Mucosa of rectum (tissue), 2 donors: ENCODE results near the gene CASZ1.

Experiments used
- H3K27ac ChIP-seq, 2 donors: one replicate each; pipeline ENCODE4 v1.7.0; 2013; ENCODE audit warnings: inconsistent platforms in 2 of 2, low read depth in 2 of 2, low read length in 2 of 2
- H3K27me3 ChIP-seq, 2 donors: one replicate each; pipeline ENCODE4 v1.7.0; 2013; ENCODE audit warnings: low read length in 2 of 2; ENCODE audit not compliant: control insufficient read depth in 2 of 2, insufficient read depth in 2 of 2
- H3K36me3 ChIP-seq, 2 donors: one replicate each; pipeline ENCODE4 v1.7.0; 2013; ENCODE audit warnings: low read length in 2 of 2; ENCODE audit not compliant: control insufficient read depth in 2 of 2, insufficient read depth in 2 of 2
- H3K4me1 ChIP-seq, 2 donors: one replicate each; pipeline ENCODE4 v1.7.0; 2013; ENCODE audit warnings: low read length in 2 of 2, mild to moderate bottlenecking in 1 of 2; ENCODE audit not compliant: control insufficient read depth in 2 of 2, insufficient read depth in 2 of 2
- H3K4me3 ChIP-seq, 2 donors: one replicate each; pipeline ENCODE4 v1.7.0; 2013; ENCODE audit warnings: low read length in 2 of 2
- H3K9ac ChIP-seq, 2 donors: one replicate each; pipeline ENCODE4 v1.7.0; 2013; ENCODE audit warnings: low read length in 2 of 2, low read depth in 1 of 2, mild to moderate bottlenecking in 1 of 2
- H3K9me3 ChIP-seq, 2 donors: one replicate each; pipeline ENCODE4 v1.7.0; 2013; ENCODE audit warnings: low read length in 2 of 2; ENCODE audit not compliant: control insufficient read depth in 2 of 2
- donor health status: healthy.
- donor health status: Normal muscosa, but diverticular disease.

The CASZ1 gene

GRCh38 chr1:10659218-10659617 lies 137.2 kb downstream of the CASZ1 start:
- peaks cover 21 to 28% of the 10 kb centered on the region in 2 donors for H3K36me3 ChIP-seq
- H3K27ac ChIP-seq, result no peak overlapping the region
- H3K4me3 ChIP-seq, result no peak overlapping the region
- no peaks in the 10 kb centered on the region for H3K4me1 ChIP-seq
- no peaks in the 10 kb centered on the region for H3K27me3 ChIP-seq
- no peak overlapping the region for H3K9ac ChIP-seq
- no peaks in the 10 kb centered on the region for H3K9me3 ChIP-seq

DNA sequence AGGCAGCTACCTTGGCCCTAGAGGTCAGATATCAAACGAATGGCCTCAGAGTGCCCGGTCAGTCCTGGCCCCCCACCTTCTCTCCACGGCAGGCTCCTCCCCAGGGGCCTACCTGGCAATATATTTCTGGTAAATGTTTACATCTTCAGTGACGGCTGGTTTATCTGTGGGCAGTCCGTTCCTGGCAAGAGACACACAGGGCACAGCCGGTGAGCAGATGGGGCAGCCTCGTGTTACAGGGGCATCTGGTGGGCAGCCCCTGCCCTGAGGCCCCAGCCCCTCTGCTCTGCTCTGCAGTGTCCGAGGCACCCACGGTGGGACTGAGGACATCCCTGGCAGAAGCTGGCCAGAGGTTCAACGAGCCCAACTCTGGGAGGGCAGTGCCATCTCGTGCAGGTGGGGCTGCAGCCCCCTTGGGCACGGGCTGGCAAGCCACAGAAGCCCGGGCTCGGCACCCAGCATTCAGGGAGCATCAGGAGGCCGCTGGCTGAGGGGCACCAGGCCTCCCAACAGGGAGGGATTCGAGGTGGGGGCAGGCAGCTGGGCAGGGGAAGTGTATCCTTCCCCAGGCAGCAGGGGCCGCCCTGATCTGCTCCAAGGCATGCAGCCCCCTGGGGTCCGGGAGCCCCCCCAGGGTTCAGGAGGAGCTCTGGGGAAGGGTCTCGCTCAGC lies 137.9 kb downstream of the CASZ1 start:
- Histone ChIP-seq H3K9me3 (no peaks in the 10 kb centered on the region), H3K27ac (no peak overlapping the region), H3K4me3 (no peak overlapping the region)

GRCh38 chr1:10657088-10657847 lies 139.2 kb downstream of the CASZ1 start:
- Histone ChIP-seq H3K9me3 (no peaks in the 10 kb centered on the region), H3K4me1 (no peaks in the 10 kb centered on the region), H3K27me3 (no peaks in the 10 kb centered on the region), H3K9ac (no peak overlapping the region), H3K27ac (no peak overlapping the region), H3K36me3 (peaks cover 28 to 34% of the 10 kb centered on the region in 2 donors), H3K4me3 (no peak overlapping the region)

More for the DNA sequence above, 137.9 kb downstream of the CASZ1 start:
- Histone ChIP-seq H3K27me3 (no peaks in the 10 kb centered on the region), H3K36me3 (peaks cover 26 to 28% of the 10 kb centered on the region in 2 donors), H3K9ac (no peak overlapping the region), H3K4me1 (no peaks in the 10 kb centered on the region)

GRCh38 chr1:10656431-10656830 lies 140.0 kb downstream of the CASZ1 start:
- no peaks in the 10 kb centered on the region for H3K4me1 ChIP-seq
- no peaks in the 10 kb centered on the region for H3K27me3 ChIP-seq
- H3K9me3 ChIP-seq, result no peaks in the 10 kb centered on the region
- H3K27ac ChIP-seq, result no peak overlapping the region
- no peak overlapping the region for H3K9ac ChIP-seq
- no peak overlapping the region for H3K4me3 ChIP-seq
- H3K36me3 ChIP-seq, result peaks cover 28 to 33% of the 10 kb centered on the region in 2 donors

DNA sequence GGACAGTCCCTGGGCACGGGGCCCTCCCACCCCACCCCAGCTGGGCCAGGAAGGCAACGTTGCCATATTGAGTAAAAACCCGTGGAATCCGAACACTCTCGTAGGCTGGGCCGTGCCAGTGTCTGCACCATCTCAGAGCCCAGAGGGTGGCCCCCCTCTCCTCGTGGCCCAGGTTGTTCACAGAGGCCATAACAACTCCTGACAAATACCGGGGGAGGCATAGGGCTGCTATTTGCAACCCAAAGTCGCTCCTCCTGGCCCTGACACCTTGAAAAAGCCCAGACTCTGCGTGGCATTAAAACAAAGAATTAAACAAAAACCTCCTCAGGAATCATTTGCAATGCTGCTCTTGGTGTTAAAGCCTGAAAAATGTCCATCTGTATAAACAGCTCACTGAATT lies 141.4 kb downstream of the CASZ1 start:
- Histone ChIP-seq H3K27me3 (no peaks in the 10 kb centered on the region), H3K9me3 (no peaks in the 10 kb centered on the region), H3K27ac (no peak overlapping the region), H3K4me1 (no peaks in the 10 kb centered on the region), H3K9ac (no peak overlapping the region), H3K4me3 (no peak overlapping the region), H3K36me3 (peaks cover 22 to 28% of the 10 kb centered on the region in 2 donors)

DNA sequence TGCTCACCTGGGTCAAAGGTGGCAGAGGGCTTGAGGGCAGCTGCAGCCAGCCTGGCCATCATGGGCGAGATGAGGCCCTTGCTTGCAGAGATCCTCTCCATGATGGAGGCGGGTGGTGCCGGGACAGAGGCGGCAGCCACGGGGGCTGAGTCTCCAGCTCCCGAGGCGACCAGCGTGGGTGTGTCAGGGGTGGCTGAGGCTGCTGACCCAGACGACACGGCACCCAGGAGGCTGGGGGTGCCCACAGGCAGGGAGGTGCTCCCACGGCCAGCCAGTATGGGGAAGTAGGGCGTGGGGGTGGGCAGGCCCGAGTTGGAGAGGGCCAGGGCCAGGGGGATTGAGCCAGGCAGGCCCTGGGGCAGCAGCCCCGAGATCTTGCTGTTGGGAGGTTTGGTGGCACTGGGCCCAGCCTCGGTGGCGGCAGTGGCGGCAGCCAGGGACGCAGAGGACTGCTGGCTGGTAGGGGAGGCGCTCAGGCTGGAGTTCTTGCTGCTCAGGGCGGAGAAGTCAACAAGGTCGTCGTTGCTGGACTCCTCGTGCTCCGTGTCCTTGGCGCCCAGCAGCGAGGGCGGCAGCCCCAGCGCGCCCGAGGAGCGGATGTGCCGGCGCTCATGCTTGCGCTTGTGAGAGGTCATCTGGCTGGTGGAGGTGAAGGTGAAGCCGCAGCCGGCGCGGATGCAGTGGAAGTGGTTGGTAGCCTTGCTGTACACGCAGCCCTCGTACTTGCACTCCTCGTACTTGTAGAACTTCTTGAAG lies 142.9 kb downstream of the CASZ1 start:
- H3K4me3 ChIP-seq, result no peak overlapping the region
- no peak overlapping the region for H3K27ac ChIP-seq
- H3K9me3 ChIP-seq, result no peaks in the 10 kb centered on the region
- H3K9ac ChIP-seq, result no peak overlapping the region
- no peaks in the 10 kb centered on the region for H3K27me3 ChIP-seq
- H3K36me3 ChIP-seq, result peaks cover 17% of the 10 kb centered on the region in 2 donors
- H3K4me1 ChIP-seq, result no peaks in the 10 kb centered on the region

DNA sequence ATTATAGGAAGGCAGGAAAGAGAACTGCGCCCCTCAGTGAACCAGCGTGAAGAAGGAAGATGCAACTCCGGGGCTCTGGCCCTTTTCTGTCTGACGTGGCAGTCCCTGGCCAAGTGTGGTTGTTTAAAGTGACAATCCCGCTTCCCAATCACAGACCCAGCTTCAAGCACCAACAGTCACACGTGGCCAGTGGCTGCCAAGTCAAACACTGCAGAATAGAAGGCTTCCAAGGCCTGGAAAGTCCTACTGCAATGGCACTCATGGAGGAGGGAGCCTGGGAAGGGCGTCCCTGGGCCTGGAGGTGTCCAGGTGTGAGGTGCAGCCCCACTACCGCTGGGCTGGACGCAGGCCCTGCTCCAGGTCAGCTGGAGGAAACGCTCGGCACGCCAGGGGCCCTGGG lies 143.8 kb downstream of the CASZ1 start:
- Histone ChIP-seq H3K27me3 (no peaks in the 10 kb centered on the region), H3K36me3 (peaks cover 18 to 22% of the 10 kb centered on the region in 2 donors), H3K9ac (no peak overlapping the region), H3K9me3 (no peaks in the 10 kb centered on the region), H3K4me1 (no peaks in the 10 kb centered on the region), H3K27ac (no peak overlapping the region), H3K4me3 (no peak overlapping the region)

DNA sequence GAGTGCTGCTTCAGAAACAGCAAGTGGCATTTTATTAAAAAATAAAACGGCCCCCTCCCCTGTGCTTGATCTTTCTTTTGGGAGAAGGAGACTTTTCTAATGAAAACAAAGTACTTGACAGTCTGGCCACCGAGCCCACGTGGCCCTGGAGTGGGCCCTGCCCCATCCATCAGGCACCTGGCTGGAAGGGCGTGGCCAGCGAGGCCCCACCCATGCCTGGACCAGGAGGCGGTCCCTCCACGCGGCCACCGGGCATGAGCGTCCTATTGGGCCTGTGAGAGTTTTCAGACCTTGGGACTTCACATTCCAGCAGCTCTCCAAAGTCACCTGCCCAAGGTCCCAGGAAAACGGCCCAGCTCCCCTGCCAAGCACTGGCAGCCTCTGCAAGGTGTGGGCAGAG lies 144.7 kb downstream of the CASZ1 start:
- no peak overlapping the region for H3K27ac ChIP-seq
- H3K27me3 ChIP-seq, result no peaks in the 10 kb centered on the region
- no peak overlapping the region for H3K9ac ChIP-seq
- no peaks in the 10 kb centered on the region for H3K4me1 ChIP-seq
- no peaks in the 10 kb centered on the region for H3K9me3 ChIP-seq
- H3K36me3 ChIP-seq, result peaks cover 22 to 23% of the 10 kb centered on the region in 2 donors
- no peak overlapping the region for H3K4me3 ChIP-seq

DNA sequence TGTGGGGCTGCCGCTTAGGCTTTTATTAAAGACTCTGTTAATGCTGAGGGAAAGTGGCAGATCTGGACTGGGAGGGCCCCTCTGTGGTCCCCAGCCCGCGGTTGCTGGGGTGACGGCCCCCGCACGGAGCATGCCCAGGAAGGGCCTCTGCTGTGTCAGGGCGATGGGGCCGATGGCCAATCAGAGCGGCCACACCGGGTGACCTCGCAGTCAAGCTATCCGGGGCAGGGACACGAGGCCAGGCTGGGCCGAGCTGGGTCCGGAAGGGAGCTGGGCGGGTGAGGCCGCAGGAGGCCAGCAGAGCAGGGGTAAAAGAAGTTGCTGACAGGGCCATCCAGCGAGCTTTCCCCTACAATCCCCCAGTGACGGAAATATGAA lies 145.1 kb downstream of the CASZ1 start:
- peaks cover 23 to 25% of the 10 kb centered on the region in 2 donors for H3K36me3 ChIP-seq
- no peaks in the 10 kb centered on the region for H3K4me1 ChIP-seq
- H3K9ac ChIP-seq, result no peak overlapping the region
- no peak overlapping the region for H3K4me3 ChIP-seq
- H3K27ac ChIP-seq, result no peak overlapping the region
- H3K9me3 ChIP-seq, result no peaks in the 10 kb centered on the region
- no peaks in the 10 kb centered on the region for H3K27me3 ChIP-seq
